Left cardiac atrium (tissue), 4 donors: ENCODE data around the gene ENGASE. TPM values are rescaled to one million over a fixed set of nuclear protein-coding genes. Genes with fewer than 3 reads are reported as not detected.
A peak's percentile ranks its signal among the peaks of the same experiment; 100 is the strongest.
"Not testable (repeated sequence)": the region's sequence is repeated elsewhere in the genome, so short reads cannot be mapped to it uniquely, and the experiment has no call there.

Source experiments
- ATAC-seq, 2 donors: fragments of 200-7000 bp; cut with Tn5 transposase; one replicate each; pipeline ENCODE4 v1.9.1; 2020; ENCODE audit warnings: mild to moderate bottlenecking in 2 of 2, moderate library complexity in 2 of 2
- DNase-seq: peaks from one replicate; pipeline ENCODE4 v3.0.0-alpha.2; 2020
- intact Hi-C, 2 donors: fragments of 100-400 bp; cut with DNase I; formaldehyde crosslinking; loops; one replicate each; pipeline versions ENCODE4 v1.14.1 to v1.15.1; 2022 to 2023
- long read RNA-seq: library from polyadenylated mRNA; unstranded; transcript quantifications from one replicate; pipeline ENCODE4 v2.0.0, GENCODE V29; 2021
- total RNA-seq, 2 donors: library from RNA; stranded (reverse); fragmentation: NEBNext Ultra II Directional; extraction: Animal tissue kit (Norgen Biotek cat#: 25700); gene quantifications; one replicate each; pipeline ENCODE4 v1.2.1, GENCODE V29; 2021
- donor health status: DM: no; HTN: yes; CAD: no.
- donor health status: DM: no; HTN: yes; CAD: no; lungs with severe emphysema.
- donor health status: DM: yes; HTN: yes; CAD: no.
- donor health status: Dilated cardiomyopathy.

The ENGASE gene, protein sequence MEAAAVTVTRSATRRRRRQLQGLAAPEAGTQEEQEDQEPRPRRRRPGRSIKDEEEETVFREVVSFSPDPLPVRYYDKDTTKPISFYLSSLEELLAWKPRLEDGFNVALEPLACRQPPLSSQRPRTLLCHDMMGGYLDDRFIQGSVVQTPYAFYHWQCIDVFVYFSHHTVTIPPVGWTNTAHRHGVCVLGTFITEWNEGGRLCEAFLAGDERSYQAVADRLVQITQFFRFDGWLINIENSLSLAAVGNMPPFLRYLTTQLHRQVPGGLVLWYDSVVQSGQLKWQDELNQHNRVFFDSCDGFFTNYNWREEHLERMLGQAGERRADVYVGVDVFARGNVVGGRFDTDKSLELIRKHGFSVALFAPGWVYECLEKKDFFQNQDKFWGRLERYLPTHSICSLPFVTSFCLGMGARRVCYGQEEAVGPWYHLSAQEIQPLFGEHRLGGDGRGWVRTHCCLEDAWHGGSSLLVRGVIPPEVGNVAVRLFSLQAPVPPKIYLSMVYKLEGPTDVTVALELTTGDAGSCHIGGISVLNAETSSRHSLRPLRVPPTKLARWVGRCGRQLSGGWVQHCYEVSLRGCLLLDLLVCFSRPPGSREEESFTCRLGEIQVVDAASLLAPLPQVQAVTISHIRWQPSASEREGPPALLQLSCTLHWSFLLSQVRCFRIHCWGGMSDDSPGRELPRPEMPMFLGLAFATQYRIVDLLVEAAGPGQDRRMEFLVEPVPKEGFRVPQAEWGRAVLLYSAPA
- 10 to 100 TPM; 34.5 to 47.5 TPM for total RNA-seq
- long read RNA-seq, partial matches to known transcripts, result 11 of 81 reads
- long read RNA-seq, other reads (novel, unspliced or antisense), result 70 of 81 reads

DNA sequence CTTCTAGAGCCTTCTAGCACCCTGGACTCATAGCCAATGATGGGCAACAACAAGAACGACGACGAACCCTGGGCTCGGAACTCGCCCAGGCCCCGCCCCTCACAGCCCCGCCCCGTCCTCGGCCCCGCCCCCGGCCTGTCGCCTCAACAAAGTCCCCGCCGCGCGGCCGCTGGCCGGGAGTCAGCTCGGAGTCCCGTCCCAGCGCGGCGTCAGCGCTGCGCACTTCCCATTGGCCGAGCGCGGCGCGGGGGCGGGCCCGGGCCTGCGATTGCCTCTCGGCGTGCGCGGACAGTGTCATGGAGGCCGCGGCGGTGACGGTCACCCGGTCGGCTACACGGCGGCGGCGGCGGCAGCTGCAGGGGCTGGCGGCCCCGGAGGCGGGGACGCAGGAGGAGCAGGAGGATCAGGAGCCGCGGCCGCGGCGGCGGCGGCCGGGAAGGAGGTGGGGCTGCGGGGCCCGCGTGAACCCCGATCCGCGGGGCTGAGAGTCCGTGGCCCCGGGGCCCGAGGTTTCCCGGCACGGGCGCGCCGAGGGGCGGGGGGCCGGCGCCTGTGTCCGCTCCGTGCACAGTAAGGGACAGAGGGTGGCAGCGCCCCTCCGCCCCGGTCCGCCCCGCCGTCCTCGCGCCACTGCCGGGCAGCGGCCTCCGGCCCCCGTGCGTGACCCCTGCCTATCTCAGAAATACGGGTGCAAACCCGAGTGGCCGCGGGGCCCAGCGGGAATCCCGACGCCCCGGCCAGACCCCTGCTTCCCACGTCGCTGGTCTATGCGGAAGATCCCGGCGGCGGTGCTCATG, at the start of gene ENGASE:
Gene ENGASE (plus strand): TSS at position 176 of the 797 bp plus-strand sequence. CDS start 121 bp downstream, at position 297.
- DNase-seq, result peak; percentile 97
- peak; percentile 98 for ATAC-seq
- intact Hi-C loops, result loop anchor here in 1 of 2 donors (2.0 kb wide), 1 partner anchor 66 kb away; the partner anchor contains the start of gene CANT1

DNA sequence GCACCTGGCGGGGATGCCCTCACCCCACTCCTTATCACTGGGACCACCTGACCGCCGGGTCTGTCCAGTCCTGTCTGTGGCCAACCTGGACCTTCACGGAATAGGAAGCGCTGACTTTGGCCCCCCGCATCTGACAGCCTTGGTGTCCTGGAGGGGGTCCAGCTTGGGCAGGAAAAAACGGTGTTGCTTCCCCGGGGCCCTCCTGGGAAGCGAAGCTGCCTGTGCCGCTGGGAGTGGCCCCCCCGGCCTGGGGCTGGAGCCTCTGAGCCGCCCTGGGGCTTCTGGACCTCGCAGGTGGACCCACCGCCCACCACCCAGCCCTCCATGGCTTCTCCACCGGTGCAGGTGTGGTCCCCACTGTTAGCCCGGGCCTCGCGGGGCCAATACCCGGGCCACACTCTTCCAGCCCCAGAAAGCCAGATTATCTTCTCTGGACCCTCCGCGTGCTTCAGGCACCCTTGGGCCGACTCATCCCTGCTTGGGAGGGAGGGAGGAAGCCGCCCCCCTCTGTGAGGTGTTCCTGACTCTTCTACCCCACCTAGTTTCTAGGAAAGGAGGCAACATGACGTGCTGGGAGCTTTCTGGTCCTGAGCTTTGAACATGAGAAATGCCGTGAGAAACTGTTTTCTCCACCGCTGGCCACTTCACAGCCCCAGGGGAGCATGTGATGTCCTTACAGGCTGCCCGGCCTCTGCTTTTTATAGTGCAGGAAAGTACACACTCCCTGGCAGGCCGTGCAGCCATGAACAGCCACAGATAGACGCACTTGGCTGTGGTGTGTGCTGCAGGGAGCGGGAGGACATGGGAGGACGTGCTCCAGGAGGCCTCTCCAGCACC, 49.5 kb upstream of the ENGASE start:
- peak; percentile 73 for DNase-seq
- ATAC-seq, result peak; percentile 17 to 45
- intact Hi-C loops, result no loop called here

DNA sequence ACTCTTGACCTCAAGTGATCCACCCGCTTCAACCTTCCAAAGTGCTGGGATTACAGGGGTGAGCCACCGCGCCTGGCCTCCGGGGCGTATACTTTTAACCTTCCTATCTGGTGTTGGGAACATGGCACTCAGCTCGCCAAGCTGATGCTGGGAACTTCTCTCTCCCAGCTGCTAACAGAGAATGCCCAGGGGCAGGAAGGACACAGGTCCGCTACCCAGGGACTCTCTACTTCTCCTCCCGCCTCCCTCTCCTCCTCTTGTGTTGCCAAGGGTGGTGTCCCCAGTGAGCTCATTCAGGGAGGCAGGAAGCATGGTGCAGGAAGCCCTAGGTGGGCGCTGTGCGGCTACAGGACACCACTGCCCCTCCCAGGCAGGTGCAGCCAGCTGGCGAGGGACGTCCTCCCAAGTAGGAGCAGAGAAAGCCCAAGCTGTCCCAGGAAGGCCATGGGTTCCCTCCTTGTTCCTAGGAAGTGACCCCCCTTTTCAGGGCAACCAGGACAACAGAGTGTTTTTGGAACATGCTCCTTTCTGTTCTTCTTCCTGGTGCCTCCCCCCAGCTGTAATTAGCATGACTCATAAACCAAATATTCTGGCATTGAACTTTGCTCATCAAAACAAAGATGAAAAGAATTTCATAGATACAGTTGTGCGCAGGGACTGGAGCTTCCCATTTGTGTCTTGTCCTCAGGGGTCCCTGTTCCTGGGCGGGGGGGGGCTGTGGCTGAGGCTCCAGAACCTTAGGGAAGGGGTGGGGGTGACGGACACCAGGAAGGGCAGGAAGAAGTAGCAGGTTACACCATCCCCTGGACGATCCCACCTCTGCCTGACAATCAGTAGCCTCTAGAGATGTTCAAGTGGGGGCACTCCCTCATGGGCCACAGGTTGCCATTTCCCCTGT, 48.0 kb upstream of the ENGASE start:
- ATAC-seq (peak in 1 of 2 donors; percentile 18), DNase-seq (peak; percentile 70)
- intact Hi-C loops, result no loop called here

DNA sequence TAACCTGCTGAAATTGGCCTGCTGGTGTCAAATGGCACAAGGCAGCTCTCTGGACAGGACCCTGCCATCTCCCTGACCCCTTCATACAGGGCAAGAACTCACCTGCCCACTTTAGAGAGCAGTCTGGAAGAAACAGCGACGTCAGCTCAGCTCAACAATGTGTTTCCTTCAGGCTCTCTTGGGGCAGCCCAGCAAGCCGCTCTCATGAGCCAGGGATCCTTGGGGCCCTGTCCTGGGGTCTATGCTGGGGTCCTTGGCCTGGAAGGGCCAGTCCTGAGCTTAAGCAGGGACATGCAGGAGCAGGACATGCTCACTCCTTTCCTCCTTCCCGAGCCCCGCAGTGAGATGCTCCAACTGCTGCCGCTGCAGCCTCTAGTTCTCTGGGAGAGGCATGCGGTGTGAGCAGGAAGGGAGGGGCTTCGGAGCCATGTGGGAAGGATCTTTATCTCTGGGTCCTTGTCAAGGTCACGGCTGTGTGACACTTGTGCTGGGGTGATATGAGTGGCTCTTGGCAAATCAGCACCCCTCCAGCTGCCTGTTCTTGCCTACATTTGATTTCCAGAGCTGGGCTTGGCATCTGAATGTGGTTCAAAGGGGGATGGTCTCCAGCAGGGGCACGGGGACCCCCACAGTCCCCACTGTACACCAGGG, 47.2 kb upstream of the ENGASE start:
- no peak for DNase-seq
- intact Hi-C loops, result no loop called here
- ATAC-seq, result peak; percentile 10 to 12

DNA sequence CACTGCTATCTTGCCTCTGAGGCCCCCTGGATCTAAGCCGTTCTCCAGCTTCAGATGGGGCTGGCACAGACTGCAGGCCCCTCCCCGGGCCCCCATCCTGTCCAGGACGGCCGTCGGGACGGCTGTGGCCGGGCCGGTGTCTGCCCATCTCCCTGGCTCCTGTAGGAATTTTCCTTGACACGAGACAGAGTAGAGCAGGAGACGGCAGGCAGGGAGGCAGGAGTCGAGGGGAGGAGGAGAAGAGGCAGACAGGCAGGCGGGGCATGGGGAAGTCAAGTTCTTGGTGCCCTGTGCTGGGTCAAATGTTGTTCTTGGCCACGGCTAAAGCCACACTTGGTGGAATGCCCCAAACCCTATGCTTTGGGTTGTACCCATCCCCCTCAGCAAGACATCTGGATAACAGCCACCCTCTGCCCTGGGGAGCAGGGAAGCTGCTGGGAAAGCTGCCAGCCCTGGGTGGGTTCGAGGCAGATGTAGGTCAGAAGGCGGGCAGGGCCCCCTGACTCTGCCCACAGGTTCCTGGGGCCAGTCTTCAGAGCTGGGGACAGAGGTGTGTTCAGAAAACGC, 46.6 kb upstream of the ENGASE start:
- intact Hi-C loops, result no loop called here
- DNase-seq, result peak; percentile 68
- ATAC-seq, result peak; percentile 22 to 29

DNA sequence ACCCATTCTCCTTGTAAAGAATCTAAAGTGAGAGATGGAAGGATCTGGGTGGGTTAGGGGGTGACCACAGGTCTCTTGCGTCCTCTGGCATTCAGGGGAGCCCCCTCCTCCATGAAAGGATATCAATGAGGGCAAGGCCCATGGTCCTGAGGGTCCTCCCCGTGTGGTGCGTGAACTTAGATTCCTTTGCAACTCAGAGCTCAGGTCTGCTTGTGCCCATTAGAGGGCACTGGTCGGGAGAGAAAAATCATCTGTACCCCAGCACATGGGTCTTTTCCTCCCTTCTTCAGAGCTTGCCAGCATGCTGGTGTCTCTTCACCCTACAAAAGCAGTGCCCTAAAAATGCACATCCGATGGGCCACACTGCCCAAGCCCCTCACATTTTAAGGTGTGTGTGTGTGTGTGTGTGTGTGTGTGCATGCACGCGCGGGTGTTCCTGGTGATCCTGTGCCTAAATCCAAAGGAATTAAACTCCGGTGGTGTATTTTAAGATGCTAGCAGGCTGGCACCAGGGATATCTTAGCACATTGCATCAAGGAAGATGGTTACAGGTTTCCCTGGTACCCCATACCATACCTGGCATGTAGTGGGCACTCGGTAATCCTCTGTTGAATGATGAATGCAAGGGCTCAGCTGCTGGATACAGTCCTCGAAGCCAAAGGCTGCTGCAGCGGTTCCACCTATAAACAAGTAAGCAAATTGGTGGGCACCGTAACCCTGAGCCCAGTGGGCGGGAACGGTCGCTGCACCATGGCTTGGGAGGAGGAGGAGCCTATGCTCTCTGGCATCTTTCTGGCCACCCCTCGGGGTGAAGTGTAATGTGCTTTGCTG, 45.9 kb upstream of the ENGASE start:
- DNase-seq (no peak), ATAC-seq (no peak)
- intact Hi-C loops, result no loop called here

DNA sequence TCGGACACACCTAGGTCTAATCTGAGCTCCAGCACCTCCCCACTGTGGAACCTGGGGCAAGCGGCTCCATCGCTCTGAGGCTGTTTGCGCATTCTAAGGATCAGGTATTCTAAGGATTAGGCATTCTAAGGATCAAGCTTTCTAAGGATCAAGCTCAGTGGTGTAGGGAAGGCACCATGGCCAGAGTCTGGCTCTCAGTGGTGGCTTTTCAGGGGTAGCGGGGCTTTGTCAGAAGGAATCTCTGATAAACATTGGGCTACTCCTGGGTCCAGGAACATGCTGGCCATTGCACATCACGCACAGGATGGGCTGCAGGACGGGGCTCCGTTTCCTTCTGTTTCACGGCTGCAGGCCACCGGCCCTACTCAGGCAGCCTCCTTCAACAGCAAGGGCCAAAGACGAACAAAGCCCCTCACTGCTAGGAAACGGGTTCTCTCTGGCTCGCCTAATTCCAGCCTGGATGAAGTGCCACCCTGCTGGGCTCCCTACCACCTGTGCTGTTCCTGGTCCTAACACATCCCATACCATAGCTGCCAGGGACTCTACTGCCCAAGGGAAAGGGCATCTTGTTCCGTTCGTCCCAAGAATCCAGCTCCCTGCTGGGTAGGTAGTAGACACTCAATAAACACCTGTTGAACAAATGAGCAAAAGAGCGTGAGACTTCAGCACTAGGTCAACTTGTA, 45.2 kb upstream of the ENGASE start:
- DNase-seq (no peak), ATAC-seq (no peak)
- intact Hi-C loops, result no loop called here

DNA sequence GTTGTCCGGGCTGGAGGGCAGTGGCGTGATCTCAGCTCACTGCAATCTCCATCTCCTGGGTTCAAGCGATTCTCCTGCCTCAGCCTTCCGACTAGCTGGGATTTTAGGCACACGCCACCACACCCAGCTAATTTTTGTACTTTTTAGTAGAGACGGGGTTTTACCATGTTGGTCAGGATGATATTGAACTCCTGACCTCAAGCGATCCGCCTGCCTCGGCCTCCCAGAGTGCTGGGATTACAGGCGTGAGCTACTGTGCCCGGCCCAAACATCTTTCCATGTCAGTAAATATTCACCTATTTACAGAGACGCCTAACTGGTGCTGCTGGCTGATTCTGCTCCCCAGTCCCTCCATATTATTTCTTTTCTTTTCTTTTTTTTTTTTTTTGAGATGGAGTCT, 44.0 kb upstream of the ENGASE start:
- intact Hi-C loops, DNase-seq, ATAC-seq: not testable (repeated sequence)

DNA sequence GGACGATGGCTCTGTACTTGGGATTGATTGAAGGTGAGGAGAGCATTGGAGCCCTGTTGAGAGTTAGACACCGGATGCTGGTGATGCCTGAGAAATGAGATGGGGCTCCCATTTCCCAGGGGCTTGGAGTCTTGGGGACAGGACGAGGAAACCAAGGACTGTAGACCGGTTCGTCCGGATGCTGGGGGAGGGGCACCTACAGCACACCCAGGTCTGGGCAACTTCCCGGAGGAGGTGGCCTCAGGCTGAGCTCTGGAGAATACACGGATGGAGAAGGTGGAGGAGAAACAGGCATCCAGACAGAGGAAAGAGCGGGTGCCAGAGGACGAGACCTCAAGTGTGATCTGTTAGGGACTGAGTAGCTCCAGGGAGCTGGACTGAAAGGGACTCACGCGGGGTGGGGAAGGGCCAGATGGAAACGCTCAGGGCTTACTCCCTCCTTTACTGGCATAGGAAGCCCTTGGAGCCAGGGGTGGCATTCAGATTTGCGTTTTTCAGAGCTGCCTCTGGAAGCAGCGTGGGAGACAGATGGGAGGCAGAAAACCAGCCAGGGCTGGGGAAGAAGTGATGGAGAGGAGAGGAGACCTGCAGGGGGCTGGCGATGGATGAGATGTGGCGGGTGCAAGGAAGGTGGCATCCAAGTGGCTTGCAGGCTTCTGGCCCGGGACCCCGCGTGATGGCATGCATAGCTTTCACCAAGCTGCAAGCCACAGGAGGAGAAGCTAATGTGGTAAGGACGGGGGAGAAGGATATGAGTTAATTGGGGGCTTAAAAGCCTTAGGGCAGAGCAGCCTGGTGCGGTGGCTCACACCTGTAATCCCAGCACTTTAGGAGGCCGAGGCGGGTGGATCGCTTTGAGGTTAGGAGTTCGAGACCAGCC, 42.4 kb upstream of the ENGASE start:
- intact Hi-C loops, result no loop called here
- ATAC-seq (no peak), DNase-seq (no peak)

DNA sequence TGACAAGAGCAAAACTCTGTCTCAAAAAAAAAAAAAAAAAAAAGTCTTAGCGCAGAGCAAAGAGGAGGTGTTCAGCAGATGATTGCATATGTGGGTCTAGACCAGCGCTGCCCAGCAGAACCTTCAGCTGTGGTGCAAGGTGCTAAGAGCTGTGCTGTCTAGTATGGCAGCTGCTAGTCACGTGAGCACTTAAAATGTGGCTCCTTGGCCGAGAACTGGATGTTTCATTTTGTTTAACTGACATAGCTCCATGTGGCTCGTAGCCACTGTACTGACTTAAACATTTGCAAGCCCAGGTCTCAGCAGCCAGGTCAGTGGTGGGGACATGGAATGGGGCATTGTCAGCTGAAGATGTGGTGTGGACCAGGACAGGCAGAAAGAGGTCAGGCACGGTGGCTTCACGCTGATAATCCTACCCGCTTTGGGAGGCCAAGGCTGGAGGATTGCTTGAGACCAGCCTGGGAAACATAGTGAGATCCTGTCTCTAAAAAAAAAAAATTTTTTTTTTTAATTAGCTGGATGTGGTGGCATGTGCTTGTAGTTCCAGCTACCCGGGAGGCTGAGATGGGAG, 41.5 kb upstream of the ENGASE start:
- DNase-seq (no peak), ATAC-seq (no peak)
- intact Hi-C loops, result no loop called here

DNA sequence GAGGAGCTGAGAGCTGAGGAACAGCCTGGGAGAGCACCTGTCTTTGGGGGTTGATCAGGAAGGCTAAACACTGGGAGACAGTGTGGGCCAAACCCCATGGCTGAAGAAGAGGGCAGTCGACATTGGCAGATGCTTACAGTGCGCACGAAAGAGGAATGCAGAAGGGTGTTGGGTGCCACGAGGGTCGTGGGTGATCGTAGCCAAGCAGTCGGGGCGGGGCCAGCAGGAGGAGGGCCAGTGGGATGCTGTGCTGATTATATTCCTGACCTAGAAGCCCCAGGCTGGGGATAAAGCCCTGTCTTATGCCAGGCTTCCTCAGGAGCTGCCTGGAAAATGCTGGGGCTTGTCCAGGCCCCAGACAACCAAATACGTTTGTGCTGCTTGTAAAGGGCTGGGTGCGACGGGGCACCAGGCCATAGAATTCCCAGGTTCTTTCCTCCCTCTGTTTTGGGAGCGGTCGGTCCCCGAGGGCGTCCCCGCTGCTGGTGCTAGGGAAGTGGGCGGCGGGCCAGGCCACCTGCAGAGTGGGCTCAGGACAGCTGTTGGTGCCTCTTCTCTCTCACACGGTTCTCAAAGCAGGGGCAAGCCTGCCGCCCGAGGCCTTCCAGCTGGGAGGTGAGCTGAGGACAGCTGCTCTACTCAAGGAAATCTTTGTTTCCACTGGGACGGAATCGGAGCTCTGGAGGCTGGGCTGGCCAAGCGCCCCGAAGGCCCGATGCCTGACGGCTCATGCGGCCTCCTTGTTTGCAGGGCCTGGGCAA, 40.7 kb upstream of the ENGASE start:
- DNase-seq (peak; percentile 68), ATAC-seq (peak; percentile 48 to 69)
- intact Hi-C loops, result no loop called here

DNA sequence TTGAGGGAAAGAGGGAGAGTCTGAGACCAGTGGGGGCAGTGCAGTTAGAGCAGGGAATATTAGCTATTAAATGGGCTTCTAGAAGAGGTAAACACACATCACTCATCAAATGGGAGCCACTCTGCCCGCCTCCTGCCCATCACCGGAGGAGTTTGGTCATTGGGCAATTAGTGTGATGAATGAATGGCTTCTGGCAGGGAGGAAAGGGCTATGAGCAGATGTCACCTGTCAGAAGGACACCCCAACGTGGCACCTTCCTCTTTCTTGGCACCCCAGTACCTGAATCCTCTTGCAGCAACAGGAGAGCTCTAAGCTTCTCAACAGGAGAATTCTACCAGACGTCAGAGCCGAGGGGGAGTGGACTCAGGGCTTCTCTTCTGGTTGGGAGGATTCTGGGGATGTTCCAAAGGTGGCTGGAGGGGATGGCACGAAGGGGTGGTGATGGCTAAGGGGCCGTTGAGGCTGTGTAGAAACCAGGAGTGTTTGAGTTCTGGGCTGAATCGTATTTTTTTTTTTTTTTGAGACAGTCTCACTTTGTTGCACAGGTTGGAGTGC, 39.6 kb upstream of the ENGASE start:
- intact Hi-C loops, result no loop called here
- DNase-seq (no peak), ATAC-seq (no peak)

DNA sequence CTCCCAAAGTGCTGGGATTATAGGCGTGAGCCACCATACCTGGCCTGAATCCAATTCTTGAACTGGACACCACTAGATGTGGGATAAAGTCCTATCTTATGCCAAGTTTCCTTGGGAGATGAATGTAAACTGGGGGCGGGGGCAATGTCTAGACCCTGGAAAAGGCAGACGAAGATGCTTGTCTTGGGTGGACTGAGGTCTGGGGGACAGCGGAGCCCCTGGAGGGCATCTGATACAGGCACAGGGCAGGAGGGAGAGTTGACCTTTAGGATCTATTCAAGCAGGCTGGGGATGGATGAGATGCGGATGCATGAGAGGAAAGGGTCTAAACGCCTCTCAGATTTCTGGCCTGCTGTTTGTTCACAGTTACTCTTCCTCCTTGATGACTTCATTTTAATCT, 38.9 kb upstream of the ENGASE start:
- no peak for DNase-seq
- ATAC-seq, result no peak
- intact Hi-C loops, result no loop called here
